NCI-H128 (cell line): ENCODE data around the gene FOSL1.

ENCODE experiments used
- DNase-seq: peaks from one replicate; lab custom pipeline; 2025; ENCODE audit not compliant: unreplicated experiment; lab: John Stamatoyannopoulos, UW

FOSL1 gene

DNA sequence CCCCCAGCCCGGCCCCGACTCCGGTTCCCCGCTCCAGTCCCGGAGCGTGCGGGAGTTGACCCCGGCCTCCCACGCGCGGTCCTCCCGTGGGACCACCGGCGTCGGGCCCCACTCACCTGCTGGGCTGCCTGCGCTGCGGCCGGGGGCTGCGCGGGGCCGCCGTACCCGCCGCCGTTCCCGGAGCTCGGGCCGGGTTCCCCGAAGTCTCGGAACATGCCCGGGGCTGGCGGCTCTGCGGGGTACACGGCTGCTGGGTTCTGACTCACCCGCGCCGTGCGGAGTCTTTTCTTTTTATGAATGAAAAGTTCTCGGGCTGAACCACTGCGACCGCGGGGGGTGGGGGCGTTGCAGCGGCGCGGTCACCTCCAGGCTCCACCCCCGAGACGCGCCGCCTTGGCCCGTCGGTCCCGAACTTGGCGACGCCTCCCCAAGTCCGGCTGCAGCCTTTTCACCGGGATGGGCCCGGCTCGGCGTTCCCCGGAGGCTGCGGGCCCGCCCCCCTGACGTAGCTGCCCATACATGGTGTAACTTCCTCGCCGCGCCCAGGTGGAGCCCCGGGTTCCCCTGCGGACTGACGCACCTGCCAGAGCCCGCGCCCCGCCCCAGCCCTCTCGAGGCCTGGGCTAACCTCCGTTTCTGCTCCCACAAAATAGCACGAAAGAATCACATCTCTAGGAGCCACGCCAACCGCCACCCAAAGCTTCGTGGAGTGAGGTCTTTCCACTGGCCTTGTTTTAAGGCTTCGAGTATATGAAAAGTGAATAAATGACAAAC, at the start of gene FOSL1:
FOSL1 (minus strand) TSS at position 264 of the 774 bp plus-strand sequence; CDS start at position 215, 49 bp downstream.
- peak; percentile 59 for DNase-seq

DNA sequence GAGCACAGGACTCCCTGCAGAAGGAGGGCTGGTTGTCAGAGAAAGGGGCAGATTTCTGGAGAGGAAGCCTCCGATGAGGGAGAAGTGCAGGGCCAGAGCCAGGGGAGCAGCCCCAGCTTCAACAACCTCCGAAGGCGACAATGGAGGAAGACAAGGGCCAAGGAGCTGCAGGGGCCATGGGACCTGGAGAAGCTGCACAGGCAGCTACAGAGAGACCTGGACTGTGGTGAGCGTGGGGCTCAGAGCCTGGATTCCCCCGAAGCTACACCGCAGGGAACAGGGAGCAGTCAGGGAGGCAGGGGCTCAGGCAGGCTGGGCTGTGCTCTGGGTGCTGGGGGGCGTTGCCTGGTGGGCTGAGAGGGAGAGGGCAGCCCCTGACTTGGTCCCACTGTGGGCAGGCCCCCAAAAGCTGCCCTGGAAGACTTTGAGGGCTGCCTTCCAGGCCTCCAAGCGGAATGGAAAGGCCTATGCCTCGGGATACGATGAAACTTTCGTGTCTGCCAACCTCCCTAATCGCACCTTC, 47.5 kb upstream of the FOSL1 start:
- no peak for DNase-seq

GRCh38 chr11:65947133-65947532, 46.9 kb upstream of the FOSL1 start:
- DNase-seq: no peak

GRCh38 chr11:65946655-65947054, 46.5 kb upstream of the FOSL1 start:
- no peak for DNase-seq

DNA sequence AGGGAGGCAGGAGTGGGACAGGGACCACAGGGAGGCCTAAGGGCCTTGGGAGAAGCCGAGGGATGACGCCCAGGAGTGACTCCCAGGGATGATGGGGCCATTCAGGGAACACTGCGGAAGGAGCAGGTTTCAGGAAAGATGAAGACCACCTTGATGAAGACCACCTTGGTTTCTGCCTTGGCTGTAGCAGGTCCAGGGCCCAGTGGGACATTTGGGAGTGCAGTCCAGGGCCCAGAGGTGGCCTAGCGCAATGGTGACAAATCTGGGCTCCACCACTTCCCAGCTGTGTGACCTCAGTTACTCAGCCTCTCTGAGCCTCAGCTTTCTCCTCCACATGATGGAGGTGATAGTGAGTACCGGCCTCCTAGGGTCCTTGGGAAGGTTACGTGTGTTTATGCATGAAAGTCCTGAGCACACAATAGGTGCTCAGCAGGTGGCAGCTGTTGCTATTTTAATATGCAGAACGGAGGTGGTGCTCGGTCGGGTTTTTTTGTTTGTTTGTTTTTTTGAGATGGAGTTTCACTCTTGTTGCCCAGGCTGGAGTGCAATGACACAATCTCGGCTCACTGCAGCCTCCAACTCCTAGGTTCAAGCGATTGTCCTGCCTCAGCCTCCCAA, 45.9 kb upstream of the FOSL1 start:
- DNase-seq: no peak

GRCh38 chr11:65945430-65945911, 45.3 kb upstream of the FOSL1 start, which contains the start of gene TSGA10IP:
TSS of gene TSGA10IP (plus strand) at chr11:65945480. CDS start at chr11:65945676, 196 bp downstream.
- no peak for DNase-seq

GRCh38 chr11:65944767-65945166, 44.6 kb upstream of the FOSL1 start:
- no peak for DNase-seq

DNA sequence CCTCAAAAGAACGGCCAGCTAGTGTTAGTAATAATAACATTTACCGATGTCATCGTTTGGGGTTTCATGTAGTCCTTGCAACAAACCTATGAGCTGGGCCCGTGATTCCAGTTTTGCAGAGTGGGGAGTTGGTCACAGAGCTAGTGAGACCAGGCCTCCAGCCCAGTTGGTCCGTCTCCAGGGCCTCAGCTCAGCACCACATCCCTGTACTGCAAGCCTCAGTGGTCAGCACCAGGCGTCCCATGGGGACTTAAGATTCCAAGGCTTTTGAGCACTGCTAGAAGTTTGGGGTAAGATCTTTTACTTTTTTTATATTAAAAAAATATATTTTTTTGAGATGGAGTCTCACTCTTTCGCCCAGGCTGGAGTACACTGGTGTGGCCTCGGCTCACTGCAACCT, 44.0 kb upstream of the FOSL1 start:
- no peak for DNase-seq

DNA sequence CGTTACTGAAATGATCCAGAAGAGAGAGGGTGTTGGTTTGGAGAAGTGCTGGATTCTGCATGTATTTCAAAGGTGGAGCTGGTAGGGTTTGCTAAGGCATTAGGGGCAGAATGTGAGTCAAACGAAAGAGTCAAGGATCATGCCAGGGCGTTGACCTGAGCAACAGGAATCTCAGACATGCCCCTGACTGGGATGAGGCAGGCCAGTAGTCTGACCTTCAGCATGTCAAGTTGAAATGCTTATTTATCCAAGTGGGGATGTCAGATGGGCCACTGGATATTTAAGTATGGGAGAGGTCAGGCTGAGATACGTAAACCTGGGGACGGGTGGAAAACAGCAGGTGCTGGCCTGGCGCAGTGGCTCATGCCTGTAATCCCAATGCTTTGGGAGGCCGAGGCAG, 42.3 kb upstream of the FOSL1 start:
- no peak for DNase-seq

- DNase-seq: no peak
These were observed 41.6 kb upstream of the FOSL1 start for GRCh38 chr11:65941720-65942310.

DNA sequence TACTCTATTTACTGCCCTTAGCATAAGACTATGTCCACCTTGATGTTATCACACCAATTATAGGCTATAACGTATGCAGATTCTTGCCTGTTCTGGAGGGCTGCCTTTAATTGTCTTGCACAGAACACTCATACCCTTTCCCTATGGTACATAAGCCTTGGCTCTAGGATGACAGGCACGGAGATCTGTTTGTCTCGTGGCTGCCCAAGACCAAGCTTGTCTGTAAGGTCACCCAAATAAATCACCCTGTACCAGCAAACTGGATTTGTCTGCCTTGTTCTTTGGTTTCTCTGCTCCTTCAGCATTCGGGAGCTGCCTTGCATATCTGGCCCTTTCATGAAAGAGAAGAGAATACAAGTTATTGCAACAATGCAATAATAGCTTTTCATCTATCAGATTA, 37.6 kb upstream of the FOSL1 start:
- DNase-seq: no peak

GRCh38 chr11:65934014-65934413, 33.8 kb upstream of the FOSL1 start:
- DNase-seq: no peak

GRCh38 chr11:65932558-65932919, 32.4 kb upstream of the FOSL1 start:
- DNase-seq: no peak

GRCh38 chr11:65931773-65932557, 31.8 kb upstream of the FOSL1 start:
- DNase-seq: no peak

DNA sequence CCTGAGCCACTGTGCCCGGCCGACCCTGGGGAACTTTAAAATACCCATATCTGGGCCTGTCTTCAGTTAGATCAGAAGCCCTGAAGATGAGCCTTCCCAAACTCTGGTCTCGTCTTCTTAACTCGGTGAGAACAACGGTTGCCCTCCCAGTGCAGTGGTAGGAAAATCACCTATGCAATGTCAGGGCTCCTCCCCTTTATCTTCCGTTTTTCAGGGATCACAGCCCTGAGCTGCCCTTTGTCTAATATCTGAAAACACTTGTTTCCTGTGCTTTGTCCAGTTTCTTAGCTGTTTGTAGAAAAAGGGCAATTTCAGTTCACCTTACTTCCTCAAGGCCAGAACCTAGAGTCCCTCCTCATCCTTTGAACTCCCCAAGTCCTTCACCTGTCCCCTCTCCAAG, 28.5 kb upstream of the FOSL1 start:
- DNase-seq: no peak

DNA sequence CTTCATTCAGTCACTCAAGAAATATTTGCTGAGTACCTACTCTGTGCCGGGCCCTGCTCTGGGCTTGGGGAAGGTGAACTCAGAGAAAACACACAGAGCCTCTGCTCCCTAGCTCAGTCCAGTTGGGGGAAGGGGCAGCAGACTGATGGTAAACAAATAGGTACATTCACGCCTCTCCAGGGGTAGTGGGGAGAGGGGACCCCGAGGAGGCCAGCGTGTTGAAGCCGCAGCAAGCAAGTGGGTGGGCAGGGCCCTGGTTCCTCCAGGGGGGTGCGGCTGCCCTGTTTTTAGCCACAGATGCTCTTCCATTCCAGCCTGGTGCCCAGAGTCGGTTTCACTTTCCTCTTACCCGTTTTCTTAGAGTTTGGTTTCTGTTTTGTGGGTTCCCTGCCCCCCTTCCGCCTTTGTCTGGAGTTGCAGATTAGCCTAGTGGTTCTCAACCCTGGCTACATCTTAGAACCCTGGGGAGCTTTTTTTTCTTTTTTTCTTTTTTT, 27.8 kb upstream of the FOSL1 start:
- DNase-seq: no peak

DNA sequence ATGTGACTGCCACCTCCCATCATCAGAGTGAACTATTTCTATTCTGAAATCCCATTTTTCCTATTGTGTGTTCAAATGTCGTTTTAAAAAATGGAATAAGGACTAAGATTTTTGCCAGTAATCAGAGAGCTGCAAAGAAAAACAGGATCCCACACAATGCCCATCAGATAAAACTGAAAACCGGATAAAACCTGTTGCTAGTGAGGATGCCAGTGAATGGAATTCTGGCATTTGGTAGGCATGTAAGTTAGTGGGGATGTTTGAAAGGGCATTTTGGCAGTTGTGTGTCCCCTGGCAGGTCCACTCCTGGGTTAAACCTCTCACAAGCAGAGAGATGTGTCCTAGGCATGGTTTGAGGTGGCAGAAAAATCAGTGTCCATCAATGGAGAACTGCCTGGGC, 25.2 kb upstream of the FOSL1 start:
- no peak for DNase-seq

GRCh38 chr11:65922565-65922964, 22.4 kb upstream of the FOSL1 start:
- DNase-seq: no peak

DNA sequence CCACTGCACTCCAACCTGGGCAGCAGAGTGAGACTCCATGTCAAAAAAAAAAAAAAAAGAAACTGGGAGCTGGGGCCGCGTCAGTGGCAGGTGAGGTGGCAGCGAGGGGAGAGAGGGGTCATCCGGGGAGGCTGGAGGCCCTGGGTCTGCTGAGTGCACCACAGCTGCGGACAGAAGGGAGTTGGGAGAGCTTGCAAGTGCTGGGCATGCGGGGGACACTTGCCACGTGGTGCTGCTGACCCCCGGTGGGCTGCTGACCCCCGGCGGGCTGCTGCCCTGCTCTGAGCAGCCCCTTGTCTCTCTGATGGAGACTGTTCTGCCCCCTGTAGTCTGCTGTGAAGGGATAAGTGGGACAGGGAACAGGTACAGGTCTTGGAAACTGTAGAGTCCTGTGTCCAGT, 21.7 kb upstream of the FOSL1 start:
- DNase-seq: no peak

- DNase-seq: no peak
These were observed 20.9 kb upstream of the FOSL1 start for GRCh38 chr11:65921033-65921555.

DNA sequence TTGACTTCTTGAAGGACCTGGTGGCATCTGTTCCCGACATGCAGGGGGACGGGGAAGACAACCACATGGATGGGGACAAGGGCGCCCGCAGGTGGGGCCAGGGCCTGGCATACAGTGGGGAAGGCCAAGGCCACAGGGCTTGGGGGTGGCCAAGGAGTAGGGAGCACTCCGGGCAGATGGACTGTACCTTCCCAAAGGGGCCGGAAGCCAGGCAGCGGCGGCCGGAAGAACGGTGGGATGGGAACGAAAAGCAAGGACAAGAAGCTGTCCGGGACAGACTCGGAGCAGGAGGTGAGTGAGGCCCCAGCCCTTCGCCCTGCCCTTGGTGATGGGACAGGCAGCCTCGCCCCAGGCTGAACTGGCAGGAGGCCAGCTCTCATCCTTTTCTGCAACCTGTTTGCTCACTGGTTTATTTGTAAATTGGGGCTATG, 20.2 kb upstream of the FOSL1 start:
- no peak for DNase-seq
